Measurements from ENCODE around the gene MRPL4. TPM values are rescaled to one million over a fixed set of nuclear protein-coding genes. Genes with fewer than 3 reads are reported as not detected.

The MRPL4 gene
- total RNA-seq, 6 experiments from 2014 or later = 33.7 to 109 (median 38.2) TPM

GRCh38 chr19:10268071-10268470, 16.1 kb downstream of the MRPL4 start:
- H3K27me3 ChIP-seq = no peaks in the 10 kb centered on the region
- peaks cover 0 to 14% (median 3%) of the 10 kb centered on the region in 4 donors for H3K4me1 ChIP-seq
- no peak overlapping the region for H3K4me3 ChIP-seq
- no peak for ATAC-seq
- no peak overlapping the region for H3K27ac ChIP-seq
- WGBS (ENCODE audit: insufficient coverage, low coverage, low lambda C conversion rate, missing lambda C conversion rate) = 0% methylated on average over 1 of the region's 6 CpGs
- peak in 1 of 3 donors; percentile 46 for DNase-seq
- intact Hi-C loops (cut with DNase I) = no loop called here
- TF ChIP-seq CTCF (IDR thresholded peaks at IDR 0.05) = no peak
- TF ChIP-seq POLR2A (IDR thresholded peaks at IDR 0.05) = no peak
- no peaks in the 10 kb centered on the region for H3K9me3 ChIP-seq
- H3K36me3 ChIP-seq = no peaks in the 10 kb centered on the region

DNA sequence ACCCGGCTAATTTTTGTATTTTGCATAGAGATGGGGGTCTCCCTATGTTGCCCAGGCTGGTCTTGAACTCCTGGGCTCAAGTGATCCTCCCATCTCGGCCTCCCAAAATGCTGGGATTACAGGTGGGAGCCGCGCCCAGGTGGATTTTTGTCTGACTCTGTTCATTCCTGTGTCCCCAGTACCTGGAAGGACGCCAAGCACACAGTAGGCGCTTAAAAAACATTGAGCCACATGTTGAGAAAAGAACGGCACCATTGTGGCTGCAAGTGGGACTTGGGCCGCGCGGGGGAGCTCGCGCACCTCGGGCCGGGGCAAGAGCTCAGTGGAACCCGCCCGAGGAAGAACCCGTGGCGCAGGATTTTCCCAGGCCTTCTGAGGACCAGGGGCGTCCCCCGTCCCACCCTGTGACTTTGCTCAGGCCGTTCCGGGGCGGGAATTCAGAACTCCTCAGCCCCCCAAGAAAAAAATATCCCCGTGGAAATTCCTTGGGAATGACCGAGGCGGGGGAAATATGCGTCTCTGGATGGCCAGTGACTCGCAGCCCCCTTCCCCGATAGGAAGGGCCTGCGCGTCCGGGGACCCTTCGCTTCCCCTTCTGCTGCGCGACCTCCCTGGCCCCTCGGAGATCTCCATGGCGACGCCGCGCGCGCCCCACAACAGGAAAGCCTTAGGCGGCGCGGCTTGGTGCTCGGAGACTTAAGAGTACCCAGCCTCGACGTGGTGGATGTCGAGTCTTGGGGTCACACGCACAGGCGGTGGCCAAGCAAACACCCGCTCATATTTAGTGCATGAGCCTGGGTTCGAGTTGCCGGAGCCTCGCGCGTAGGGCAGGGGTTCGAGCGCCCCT, 17.5 kb downstream of the MRPL4 start:
- peak overlapping the region; percentile 87 to 90 (median 89) for H3K27ac ChIP-seq
- H3K27me3 ChIP-seq = no peaks in the 10 kb centered on the region
- peak; percentile 91 to 94 (median 94) for TF ChIP-seq CTCF (IDR thresholded peaks at IDR 0.05)
- TF ChIP-seq POLR2A (IDR thresholded peaks at IDR 0.05) = no peak
- DNase-seq = peak; percentile 88 to 91 (median 90)
- 0% methylated on average over 4 of the region's 59 CpGs for WGBS (ENCODE audit: insufficient coverage, low coverage, low lambda C conversion rate, missing lambda C conversion rate)
- H3K36me3 ChIP-seq = peaks cover 0 to 5% (median under 1%) of the 10 kb centered on the region in 4 donors
- no peaks in the 10 kb centered on the region for H3K9me3 ChIP-seq
- ATAC-seq = peak; percentile 66 to 78 (median 74)
- intact Hi-C loops (cut with DNase I) = loop anchor here in 1 of 2 donors (5.0 kb wide), 1 partner anchor 123 kb away; no protein-coding TSS in a partner anchor
- H3K4me1 ChIP-seq = peaks cover 0 to 14% (median 3%) of the 10 kb centered on the region in 4 donors
- H3K4me3 ChIP-seq = peak overlapping the region; percentile 69 to 74 (median 71)

- intact Hi-C loops (cut with DNase I) = loop anchor here in 1 of 2 donors (5.0 kb wide), 1 partner anchor 122 kb away; no protein-coding TSS in a partner anchor
Observed at GRCh38 chr19:10270180-10270615, 18.2 kb downstream of the MRPL4 start.

More at GRCh38 chr19:10270180-10270615, 18.2 kb downstream of the MRPL4 start:
- WGBS (ENCODE audit: insufficient coverage, low coverage, low lambda C conversion rate, missing lambda C conversion rate) = 0% methylated on average over 5 of the region's 37 CpGs
- Histone ChIP-seq H3K27ac (peak overlapping the region; percentile 87 to 90 (median 89)), H3K36me3 (peaks cover 0 to 11% (median 5%) of the 10 kb centered on the region in 4 donors), H3K4me3 (peak overlapping the region; percentile 69 to 74 (median 71)), H3K4me1 (peaks cover 0 to 14% (median 3%) of the 10 kb centered on the region in 4 donors), H3K27me3 (no peaks in the 10 kb centered on the region), H3K9me3 (no peaks in the 10 kb centered on the region)
- ATAC-seq (peak; percentile 59 to 68 (median 66)), DNase-seq (peak; percentile 80 to 91 (median 89))
- no peak for TF ChIP-seq CTCF (IDR thresholded peaks at IDR 0.05)
- TF ChIP-seq POLR2A (IDR thresholded peaks at IDR 0.05) = no peak
